Stimulated activated CD4-positive, alpha-beta T cell treated with anti-CD3 and anti-CD28 coated beads, Interleukin-2, amount 100 ng/mL, for 24 hours (primary cell): ENCODE results near the gene XYLT2.
"Not testable (repeated sequence)": the region's sequence is repeated elsewhere in the genome, so short reads cannot be mapped to it uniquely, and the experiment has no call there.

Experiments used
- DNase-seq, 2 donors: peaks; one replicate each; pipeline ENCODE4 v3.0.0-alpha.2; 2020

Gene XYLT2

DNA sequence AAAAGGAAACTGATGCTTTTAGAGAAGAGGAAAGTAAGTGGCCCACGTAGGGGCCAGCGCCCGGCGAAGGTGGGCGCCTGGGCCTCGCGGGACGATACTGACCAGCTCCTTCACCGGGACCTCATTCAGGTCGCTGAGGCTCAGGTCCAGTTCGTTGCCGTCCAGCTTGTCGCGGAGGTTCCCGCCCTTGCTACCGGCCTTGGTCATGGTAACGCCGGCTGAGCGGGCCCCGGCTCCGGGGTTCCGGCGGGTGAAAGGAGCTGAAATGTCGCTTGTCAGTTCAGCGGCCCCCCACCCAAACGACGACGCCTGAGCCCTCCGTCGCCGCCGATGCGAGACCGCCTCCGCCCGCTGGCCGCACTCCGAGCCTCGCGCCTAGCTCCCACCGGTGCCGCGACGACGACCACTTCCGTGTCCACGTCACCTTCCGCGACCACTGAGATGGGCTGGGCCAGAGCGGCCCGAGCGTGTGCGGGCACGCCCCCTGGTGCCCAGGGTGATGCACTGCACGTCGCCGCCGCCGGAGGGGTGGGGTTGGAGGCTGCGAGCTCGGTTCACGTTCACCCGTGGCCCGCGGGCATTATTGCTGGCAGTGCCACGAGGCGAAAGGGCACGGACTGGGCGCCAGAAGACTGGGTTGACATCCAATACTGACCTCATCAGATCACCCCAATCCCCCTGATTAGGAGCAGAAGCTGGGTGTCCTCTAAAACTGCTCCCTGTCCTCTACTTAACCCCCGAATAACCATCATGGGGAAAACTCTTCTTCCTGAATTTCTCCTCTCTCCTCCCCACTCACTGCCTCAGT, 51.4 kb downstream of the XYLT2 start, which contains the start of gene LRRC59:
LRRC59 (minus strand) TSS at position 413 of the 808 bp plus-strand sequence; CDS start at position 207, 206 bp downstream.
- peak; percentile 94 for DNase-seq

DNA sequence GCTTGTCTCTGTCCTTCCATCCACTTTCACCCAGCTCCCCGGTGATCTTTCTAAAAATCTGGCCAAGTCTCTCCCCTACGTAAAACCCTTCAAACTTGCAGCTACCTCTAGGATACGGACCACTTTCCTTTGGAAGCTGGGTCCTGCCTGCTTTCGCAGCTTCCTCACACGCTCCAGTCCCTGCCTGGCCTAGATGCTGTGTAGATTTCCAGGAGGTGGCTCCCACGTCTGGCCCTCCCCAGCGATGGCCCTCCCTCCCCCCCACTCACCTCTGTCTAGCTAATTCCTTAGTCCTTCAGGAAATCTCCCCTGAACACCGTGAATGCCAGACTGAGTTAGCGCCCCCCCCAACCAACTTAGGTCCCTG, 52.0 kb downstream of the XYLT2 start:
- DNase-seq, result no peak

DNA sequence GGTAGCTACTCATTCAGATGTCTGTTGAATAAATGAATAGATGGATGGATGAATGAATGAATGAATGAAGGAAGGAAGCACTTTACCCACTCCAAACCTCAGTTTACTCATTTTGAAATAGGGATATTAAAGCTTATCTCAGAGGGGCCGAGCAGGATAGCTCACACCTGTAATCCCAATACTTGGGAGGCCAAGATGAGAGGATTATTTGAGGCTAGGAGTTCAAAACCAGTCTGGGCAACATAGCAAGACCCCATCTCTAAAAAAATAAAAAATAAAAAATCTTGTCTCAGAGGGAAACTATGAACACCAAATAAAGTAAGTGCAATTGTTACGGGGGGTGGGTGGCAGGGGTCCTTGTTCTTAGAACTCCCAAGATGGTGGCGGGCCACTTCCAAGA, 52.7 kb downstream of the XYLT2 start:
- DNase-seq, result not testable (repeated sequence)

DNA sequence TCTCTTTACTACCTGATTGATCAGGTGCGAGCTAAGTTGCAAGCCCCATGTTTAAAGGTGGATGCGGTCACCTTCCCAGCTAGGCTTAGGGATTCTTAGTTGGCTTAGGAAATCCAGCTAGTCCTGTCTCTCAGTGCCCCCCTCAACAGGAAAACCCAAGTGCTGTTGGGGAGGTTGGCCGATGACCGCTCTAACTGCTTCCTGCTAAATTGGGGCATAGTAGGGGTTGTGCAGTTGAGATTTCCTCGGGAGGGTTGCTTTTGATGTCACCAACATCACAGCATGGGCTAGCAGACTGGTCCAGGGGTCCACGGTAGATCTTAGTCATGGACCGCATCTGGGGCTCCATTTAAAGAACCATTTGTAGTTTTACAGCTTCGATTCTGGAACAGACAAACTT, 53.7 kb downstream of the XYLT2 start:
- not testable (repeated sequence) for DNase-seq

- not testable (repeated sequence) for DNase-seq
Measured at GRCh38 chr17:50405351-50405750, 59.4 kb downstream of the XYLT2 start.

GRCh38 chr17:50406578-50406977, 60.7 kb downstream of the XYLT2 start:
- DNase-seq, result no peak

DNA sequence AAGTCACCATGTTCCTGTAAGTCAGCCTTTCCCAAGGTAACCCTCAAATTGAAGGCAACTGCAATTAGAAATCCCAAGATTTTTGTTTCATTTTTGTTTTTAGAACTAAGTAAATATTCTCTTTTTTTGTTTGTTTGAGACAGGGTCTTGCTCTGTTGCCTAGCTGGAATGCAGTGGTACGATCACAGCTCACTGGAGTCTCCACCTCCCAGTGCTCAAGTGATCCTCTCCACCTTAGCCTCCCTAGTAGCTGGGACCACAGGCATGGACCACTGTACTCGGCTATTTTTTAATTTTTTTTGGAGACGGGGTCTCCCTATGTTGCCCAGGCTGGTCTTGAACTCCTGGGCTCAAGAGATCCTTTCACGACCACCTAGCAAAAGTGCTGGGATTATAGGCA, 62.0 kb downstream of the XYLT2 start:
- no peak for DNase-seq
